ENCODE measurements around the gene DOK6. TPM values are rescaled to one million over a fixed set of nuclear protein-coding genes. Genes with fewer than 3 reads are reported as not detected.

The DOK6 gene
- total RNA-seq, 2 experiments from 2014 or later: not detected

GRCh38 chr18:69584429-69584828, 183.7 kb downstream of the DOK6 start:
- Histone ChIP-seq H3K36me3 (ENCODE audit: insufficient read depth, low read length) (no peaks in the 10 kb centered on the region), H3K4me3 (ENCODE audit: low read depth, low read length, poor library complexity, severe bottlenecking) (no peak overlapping the region), H3K9me2 (ENCODE audit: insufficient read depth, low read length) (no peaks in the 10 kb centered on the region), H3K27ac (ENCODE audit: low read depth, low read length, poor library complexity, severe bottlenecking) (no peak overlapping the region), H2AFZ (ENCODE audit: low read length) (no peak overlapping the region), H4K20me1 (ENCODE audit: insufficient read depth, low read length) (no peaks in the 10 kb centered on the region), H3K9me3 (ENCODE audit: low read length) (no peaks in the 10 kb centered on the region), H3K4me1 (ENCODE audit: insufficient read depth, low read length, poor library complexity, severe bottlenecking) (no peaks in the 10 kb centered on the region), H3K4me2 (ENCODE audit: low read length) (no peak overlapping the region), H3K79me2 (ENCODE audit: insufficient read depth, low read depth, low read length) (no peaks in the 10 kb centered on the region)
- TF ChIP-seq EZH2phosphoT487 (IDR thresholded peaks at IDR 0.05; ENCODE audit: borderline replicate concordance, low read depth, low read length): no peak
- TF ChIP-seq CTCF (conservative IDR thresholded peaks at IDR 0.05; ENCODE audit: low read length): no peak
- intact Hi-C loops (cut with micrococcal nuclease; ENCODE audit: unreplicated experiment): no loop called here
- CTCF ChIA-PET (ENCODE audit: unreplicated experiment): no interaction called here
- no peak for DNase-seq (ENCODE audit: low spot score)
- no TSS peak for BruUV-seq (replicated peaks)
- POLR2A ChIA-PET: no interaction called here

GRCh38 chr18:69585696-69586095, 185.0 kb downstream of the DOK6 start:
- Histone ChIP-seq H3K4me2 (ENCODE audit: low read length) (no peak overlapping the region), H3K9me2 (ENCODE audit: insufficient read depth, low read length) (no peaks in the 10 kb centered on the region), H3K27ac (ENCODE audit: low read depth, low read length, poor library complexity, severe bottlenecking) (no peak overlapping the region), H3K79me2 (ENCODE audit: insufficient read depth, low read depth, low read length) (no peaks in the 10 kb centered on the region), H3K4me1 (ENCODE audit: insufficient read depth, low read length, poor library complexity, severe bottlenecking) (no peaks in the 10 kb centered on the region), H4K20me1 (ENCODE audit: insufficient read depth, low read length) (no peaks in the 10 kb centered on the region), H3K4me3 (ENCODE audit: low read depth, low read length, poor library complexity, severe bottlenecking) (no peak overlapping the region), H3K9me3 (ENCODE audit: low read length) (no peaks in the 10 kb centered on the region), H3K36me3 (ENCODE audit: insufficient read depth, low read length) (no peaks in the 10 kb centered on the region), H2AFZ (ENCODE audit: low read length) (no peak overlapping the region)
- CTCF ChIA-PET (ENCODE audit: unreplicated experiment): no interaction called here
- TF ChIP-seq CTCF (conservative IDR thresholded peaks at IDR 0.05; ENCODE audit: low read length): no peak
- no peak for TF ChIP-seq EZH2phosphoT487 (IDR thresholded peaks at IDR 0.05; ENCODE audit: borderline replicate concordance, low read depth, low read length)
- DNase-seq (ENCODE audit: low spot score): no peak
- intact Hi-C loops (cut with micrococcal nuclease; ENCODE audit: unreplicated experiment): no loop called here
- POLR2A ChIA-PET: no interaction called here
- BruUV-seq (replicated peaks): no TSS peak

- Histone ChIP-seq H3K4me1 (ENCODE audit: insufficient read depth, low read length, poor library complexity, severe bottlenecking) (no peaks in the 10 kb centered on the region), H3K79me2 (ENCODE audit: insufficient read depth, low read depth, low read length) (no peaks in the 10 kb centered on the region), H3K9me2 (ENCODE audit: insufficient read depth, low read length) (no peaks in the 10 kb centered on the region), H3K4me3 (ENCODE audit: low read depth, low read length, poor library complexity, severe bottlenecking) (no peak overlapping the region), H3K36me3 (ENCODE audit: insufficient read depth, low read length) (no peaks in the 10 kb centered on the region), H3K4me2 (ENCODE audit: low read length) (no peak overlapping the region), H4K20me1 (ENCODE audit: insufficient read depth, low read length) (no peaks in the 10 kb centered on the region), H3K27ac (ENCODE audit: low read depth, low read length, poor library complexity, severe bottlenecking) (no peak overlapping the region), H2AFZ (ENCODE audit: low read length) (no peak overlapping the region), H3K9me3 (ENCODE audit: low read length) (no peaks in the 10 kb centered on the region)
- no TSS peak for BruUV-seq (replicated peaks)
- POLR2A ChIA-PET: no interaction called here
- CTCF ChIA-PET (ENCODE audit: unreplicated experiment): no interaction called here
- TF ChIP-seq EZH2phosphoT487 (IDR thresholded peaks at IDR 0.05; ENCODE audit: borderline replicate concordance, low read depth, low read length) (no peak), CTCF (conservative IDR thresholded peaks at IDR 0.05; ENCODE audit: low read length) (no peak)
- intact Hi-C loops (cut with micrococcal nuclease; ENCODE audit: unreplicated experiment): no loop called here
- DNase-seq (ENCODE audit: low spot score): no peak
Measured at GRCh38 chr18:69586537-69586936, 185.8 kb downstream of the DOK6 start.
